GM13977 (cell line): ENCODE measurements around the gene RAB3D.
"Not testable (repeated sequence)": the region's sequence is repeated elsewhere in the genome, so short reads cannot be mapped to it uniquely, and the experiment has no call there.

Experiments
- DNase-seq: peaks from one replicate; pipeline ENCODE4 v3.0.0; 2012; ENCODE audit warnings: low spot score
- CTCF ChIP-seq: IDR thresholded peaks from 2 replicates; pipeline ENCODE4 v1.5.1; 2012; ENCODE audit warnings: mild to moderate bottlenecking, control low read depth; ENCODE audit not compliant: insufficient read depth; ENCODE audit errors: extremely low read depth, missing control alignments
- in situ Hi-C: fragments of 300-500 bp; cut with MboI; formaldehyde crosslinking; loops from one replicate; pipeline ENCODE4 v1.12.0; 2022; ENCODE audit warnings: low sequenced_read_pairs, low pct_unique_long_range_greater_than_20kb, mixed read lengths, inconsistent platforms; ENCODE audit not compliant: unreplicated experiment

Gene RAB3D

GRCh38 chr19:11347546-11348039 is 8.1 kb upstream of the RAB3D start:
- DNase-seq, result no peak
- no peak for TF ChIP-seq CTCF
- in situ Hi-C loops, result no loop called here

- peak; percentile 26 for TF ChIP-seq CTCF
- DNase-seq, result peak; percentile 97
- in situ Hi-C loops, result no loop called here
Observed at GRCh38 chr19:11346104-11346940, 6.9 kb upstream of the RAB3D start, which contains the start of the genes CCDC159 and TMEM205. Gene CCDC159 (plus strand): TSS chr19:11346519. CDS start chr19:11346607, 88 bp downstream. Gene TMEM205 (minus strand): TSS chr19:11346268. CDS start chr19:11345619, 649 bp downstream.

GRCh38 chr19:11345122-11345803 is 5.8 kb upstream of the RAB3D start:
- in situ Hi-C loops, result no loop called here
- TF ChIP-seq CTCF, result no peak
- no peak for DNase-seq

- in situ Hi-C loops, result no loop called here
- no peak for TF ChIP-seq CTCF
- DNase-seq, result no peak
Observed at GRCh38 chr19:11342429-11342828, 3.0 kb upstream of the RAB3D start.

GRCh38 chr19:11340099-11340467 is 626 bp upstream of the RAB3D start:
- DNase-seq, in situ Hi-C loops: not testable (repeated sequence)

GRCh38 chr19:11338569-11339253 is 746 bp downstream of the RAB3D start:
- in situ Hi-C loops, result no loop called here
- no peak for DNase-seq
- TF ChIP-seq CTCF, result no peak
